Renal pelvis (tissue), 4 donors: ENCODE results near the gene TFRC. TPM values are rescaled to one million over a fixed set of nuclear protein-coding genes. Genes with fewer than 3 reads are reported as not detected.
"Not testable (repeated sequence)": the region's sequence is repeated elsewhere in the genome, so short reads cannot be mapped to it uniquely, and the experiment has no call there.

Experiments used
- DNase-seq: peaks from one replicate; pipeline ENCODE4 v3.0.0-alpha.2; 2013
- polyA plus RNA-seq, 3 donors: library from polyadenylated mRNA; unstranded; fragments of 120-200 nt; gene quantifications; one replicate each; pipeline ENCODE4 v1.2.1, GENCODE V29; 2013; ENCODE audit not compliant: insufficient read length in 3 of 3

The TFRC gene
- polyA plus RNA-seq, 3 donors = 43.2 to 62.5 (median 46.1) TPM

- DNase-seq = no peak
Observed at GRCh38 chr3:196008929-196009328, 73.0 kb downstream of the TFRC start.

GRCh38 chr3:196008387-196008786 lies 73.5 kb downstream of the TFRC start:
- DNase-seq = no peak

- DNase-seq = no peak
Observed at GRCh38 chr3:196007744-196008335, 74.0 kb downstream of the TFRC start.

- not testable (repeated sequence) for DNase-seq
Observed at GRCh38 chr3:196005338-196005737, 76.6 kb downstream of the TFRC start.

- not testable (repeated sequence) for DNase-seq
Observed at GRCh38 chr3:196004359-196005052, 77.4 kb downstream of the TFRC start.

GRCh38 chr3:196003611-196004010 lies 78.3 kb downstream of the TFRC start:
- DNase-seq = no peak

- DNase-seq = not testable (repeated sequence)
Observed at GRCh38 chr3:196002721-196003120, 79.2 kb downstream of the TFRC start.

- not testable (repeated sequence) for DNase-seq
Observed at GRCh38 chr3:196001240-196001639, 80.7 kb downstream of the TFRC start.

GRCh38 chr3:196000360-196000950 lies 81.4 kb downstream of the TFRC start:
- DNase-seq = not testable (repeated sequence)

- peak; percentile 9 for DNase-seq
Observed at GRCh38 chr3:195999896-196000295, 82.0 kb downstream of the TFRC start.

Other genes with a start within 250 kb of the TFRC start
- 10 to 100 TPM; 35.0 to 45.3 (median 43.8) TPM for gene TNK2, start 173.5 kb downstream of the TFRC start, polyA plus RNA-seq
- under 1 TPM; 0.16 to 0.40 (median 0.39) TPM for gene ZDHHC19, start 129.3 kb upstream of the TFRC start, polyA plus RNA-seq
- 10 to 100 TPM; 11.3 to 18.2 (median 17.8) TPM for gene SLC51A, start 134.4 kb upstream of the TFRC start, polyA plus RNA-seq
- 10 to 100 TPM; 36.8 to 44.4 (median 39.8) TPM for gene PCYT1A, start 205.6 kb upstream of the TFRC start, polyA plus RNA-seq
- gene DYNLT2B, start 236.2 kb upstream of the TFRC start, polyA plus RNA-seq = 10 to 100 TPM; 32.5 to 38.0 (median 37.8) TPM